ENCODE data around the gene OTULINL.

The OTULINL gene

DNA sequence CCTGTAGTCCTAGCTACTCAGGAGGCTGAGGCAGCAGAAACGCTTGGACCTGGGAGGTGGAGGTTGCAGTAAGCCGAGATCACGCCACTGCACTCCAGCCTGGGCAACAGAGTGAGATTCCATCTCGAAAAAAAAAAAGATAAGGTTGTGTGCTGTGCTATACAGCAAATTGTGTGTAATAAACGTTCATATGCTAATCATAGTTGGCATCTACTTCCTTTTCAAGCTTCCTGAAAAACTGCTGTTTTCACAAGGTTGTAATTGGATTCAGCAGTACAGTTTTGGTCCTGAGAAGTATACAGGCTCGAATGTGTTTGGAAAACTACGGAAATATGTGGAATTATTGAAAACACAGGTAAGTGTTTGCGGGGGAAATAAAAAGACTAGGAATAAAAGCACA, 25.5 kb downstream of the OTULINL start:
- DNase-seq, result no peak

DNA sequence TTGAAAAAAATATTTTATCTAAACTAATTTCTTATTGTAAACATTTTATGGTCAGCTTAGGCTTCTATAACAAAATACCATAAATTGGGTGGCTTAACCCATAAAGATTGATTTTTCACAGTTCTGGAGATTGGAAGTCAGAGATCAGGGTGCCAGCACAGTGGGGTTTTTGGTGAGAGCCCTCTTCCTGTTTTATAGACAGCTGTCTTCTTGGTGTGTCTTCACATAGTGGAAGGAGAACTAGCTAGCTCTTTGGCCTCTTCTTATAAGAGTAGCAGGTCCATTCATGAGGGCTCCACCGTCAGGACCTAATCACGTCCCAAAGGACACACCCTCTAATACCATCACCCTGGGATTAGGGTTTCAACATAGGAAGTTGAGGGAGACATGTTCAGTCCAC, 26.6 kb downstream of the OTULINL start:
- no peak for DNase-seq

DNA sequence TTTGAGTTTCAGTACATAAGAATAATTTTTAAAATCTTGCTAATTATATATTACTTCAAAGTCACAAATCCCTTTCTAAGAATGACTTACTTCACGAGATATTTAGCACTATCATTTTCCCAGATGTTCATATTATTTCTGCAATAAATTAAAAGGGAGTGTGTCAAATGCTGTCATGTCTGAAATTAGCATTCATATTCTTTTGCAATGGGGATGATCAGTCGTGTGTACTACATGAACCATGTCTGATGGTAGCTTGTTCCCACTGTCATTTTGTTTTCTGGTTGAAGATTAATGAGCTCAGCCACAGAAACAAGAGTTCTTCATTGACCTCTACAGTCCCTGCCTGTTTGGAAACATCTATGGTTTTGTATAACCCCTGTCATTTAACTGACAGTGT, 30.1 kb downstream of the OTULINL start:
- no peak for DNase-seq

DNA sequence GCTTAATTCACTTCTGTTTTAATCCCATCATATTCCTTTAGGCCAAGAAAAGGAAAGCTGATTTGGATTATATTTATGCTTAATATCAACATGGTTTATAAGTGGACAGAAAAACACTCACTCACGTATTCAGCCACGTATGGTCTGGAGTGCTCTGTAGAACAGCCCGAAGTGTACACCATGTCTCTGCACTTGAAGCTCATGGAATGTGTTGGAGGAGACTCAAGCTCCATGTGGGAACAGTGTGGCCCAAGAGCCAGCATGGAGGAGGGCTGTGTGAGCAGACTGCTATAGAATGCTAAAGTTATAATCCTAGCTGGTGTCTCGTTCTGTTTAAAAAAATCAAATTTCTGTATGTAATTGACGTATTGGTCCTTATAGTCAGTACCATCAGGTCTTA, 32.9 kb downstream of the OTULINL start:
- DNase-seq, result no peak

- no peak for DNase-seq
Observed at GRCh38 chr5:14615365-14615764, 33.8 kb downstream of the OTULINL start.

GRCh38 chr5:14617441-14617840, 35.8 kb downstream of the OTULINL start:
- DNase-seq, result no peak

- DNase-seq, result no peak
Observed at GRCh38 chr5:14627270-14627669, 45.7 kb downstream of the OTULINL start.

DNA sequence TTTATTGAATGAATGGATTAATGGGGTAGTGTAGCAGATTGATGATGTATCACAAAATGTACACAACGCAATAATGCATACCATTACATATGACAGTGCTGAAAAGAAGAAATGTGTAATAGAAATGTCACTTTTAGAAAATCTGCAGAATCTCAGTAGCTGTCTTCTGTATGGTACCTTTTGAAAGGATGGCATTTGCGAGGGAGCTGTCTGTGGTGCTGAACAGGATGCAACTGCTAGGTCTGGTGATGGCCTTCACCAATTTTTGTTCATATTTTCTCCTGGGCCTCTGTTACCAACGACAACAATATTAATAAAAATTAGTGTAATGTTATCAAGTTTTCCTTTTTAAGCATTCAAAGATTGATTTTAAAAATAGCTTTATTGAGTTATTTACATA, 46.8 kb downstream of the OTULINL start:
- no peak for DNase-seq

- DNase-seq, result no peak
Observed at GRCh38 chr5:14630671-14631070, 49.1 kb downstream of the OTULINL start.

- DNase-seq, result no peak
Observed at GRCh38 chr5:14635656-14636055, 54.1 kb downstream of the OTULINL start.

GRCh38 chr5:14640765-14641164, 59.2 kb downstream of the OTULINL start:
- no peak for DNase-seq

DNA sequence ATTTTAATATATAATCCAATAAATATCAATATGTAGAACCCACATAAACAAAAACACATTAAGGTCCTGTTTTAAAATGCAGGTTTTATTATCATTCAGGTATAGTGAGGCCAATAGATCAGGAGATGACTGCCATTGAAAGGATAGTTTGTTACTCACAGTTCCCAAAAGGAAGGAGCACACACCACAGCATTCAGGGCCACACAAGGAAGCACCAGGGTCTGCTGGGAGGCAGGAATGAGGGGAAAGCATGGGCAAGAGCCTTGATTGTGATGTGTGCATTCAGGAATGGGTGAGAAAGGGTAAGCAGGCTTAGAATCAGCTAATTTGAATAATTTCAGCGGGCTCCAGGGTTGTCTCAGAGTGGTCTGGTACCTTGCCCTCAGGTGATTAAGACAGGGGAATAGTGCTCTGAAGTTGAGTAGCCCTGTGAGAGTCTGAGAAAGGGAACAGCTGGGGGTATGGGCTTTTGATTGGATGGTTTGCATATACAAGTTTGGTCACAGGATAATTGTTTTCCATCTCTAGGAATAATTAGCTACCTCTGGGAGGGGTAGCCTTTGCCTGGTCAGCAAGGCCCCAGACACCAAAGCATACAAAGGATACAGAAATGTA, 63.1 kb downstream of the OTULINL start:
- no peak for DNase-seq

GRCh38 chr5:14650052-14650451, 68.5 kb downstream of the OTULINL start:
- DNase-seq, result no peak

DNA sequence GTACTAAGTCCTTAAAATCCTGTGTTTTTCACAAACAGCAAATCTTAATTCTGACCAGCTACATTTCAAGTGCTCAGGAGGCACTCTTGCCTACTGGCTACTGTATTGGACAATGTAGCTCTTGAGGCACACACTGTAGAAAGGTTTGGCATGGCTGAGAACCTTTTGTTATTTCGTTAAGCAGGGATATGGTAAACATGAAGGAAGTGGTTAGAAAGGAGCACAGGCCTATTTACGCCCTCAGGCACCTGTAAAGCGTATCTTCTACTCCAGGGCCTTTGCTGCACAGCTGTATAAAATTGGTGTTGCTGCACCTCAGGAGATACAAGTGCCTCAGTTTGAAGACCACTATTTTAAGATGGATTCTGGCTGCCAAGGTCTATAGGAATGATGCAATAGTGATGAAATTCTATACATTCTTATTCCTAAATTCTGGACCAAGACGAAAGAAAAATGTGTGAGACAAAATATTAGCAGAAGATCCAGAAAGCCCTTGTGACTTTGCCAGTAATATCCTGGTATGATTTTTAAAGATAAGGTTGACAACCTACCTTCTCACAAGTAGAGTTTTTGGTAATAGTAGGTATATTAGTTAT, 73.7 kb downstream of the OTULINL start:
- DNase-seq, result no peak

DNA sequence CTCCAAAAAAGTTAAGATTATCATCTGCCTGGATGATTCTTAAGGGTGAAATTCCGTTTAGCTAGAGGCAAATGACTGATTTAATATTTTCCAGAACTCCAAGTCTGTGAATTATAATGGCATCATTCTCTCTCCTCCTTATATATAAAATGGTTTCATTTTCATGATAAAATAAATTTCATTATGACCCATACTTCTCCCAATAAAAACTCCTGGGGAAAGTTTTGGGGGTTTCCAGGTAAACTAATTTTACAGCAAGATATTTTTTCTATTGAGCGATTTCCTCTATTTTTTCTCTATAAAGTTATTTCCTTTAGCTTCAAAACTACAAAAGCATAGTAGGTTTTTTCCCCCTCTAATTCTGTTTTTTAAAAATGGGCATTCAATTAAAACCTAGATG, 75.3 kb downstream of the OTULINL start:
- no peak for DNase-seq

DNA sequence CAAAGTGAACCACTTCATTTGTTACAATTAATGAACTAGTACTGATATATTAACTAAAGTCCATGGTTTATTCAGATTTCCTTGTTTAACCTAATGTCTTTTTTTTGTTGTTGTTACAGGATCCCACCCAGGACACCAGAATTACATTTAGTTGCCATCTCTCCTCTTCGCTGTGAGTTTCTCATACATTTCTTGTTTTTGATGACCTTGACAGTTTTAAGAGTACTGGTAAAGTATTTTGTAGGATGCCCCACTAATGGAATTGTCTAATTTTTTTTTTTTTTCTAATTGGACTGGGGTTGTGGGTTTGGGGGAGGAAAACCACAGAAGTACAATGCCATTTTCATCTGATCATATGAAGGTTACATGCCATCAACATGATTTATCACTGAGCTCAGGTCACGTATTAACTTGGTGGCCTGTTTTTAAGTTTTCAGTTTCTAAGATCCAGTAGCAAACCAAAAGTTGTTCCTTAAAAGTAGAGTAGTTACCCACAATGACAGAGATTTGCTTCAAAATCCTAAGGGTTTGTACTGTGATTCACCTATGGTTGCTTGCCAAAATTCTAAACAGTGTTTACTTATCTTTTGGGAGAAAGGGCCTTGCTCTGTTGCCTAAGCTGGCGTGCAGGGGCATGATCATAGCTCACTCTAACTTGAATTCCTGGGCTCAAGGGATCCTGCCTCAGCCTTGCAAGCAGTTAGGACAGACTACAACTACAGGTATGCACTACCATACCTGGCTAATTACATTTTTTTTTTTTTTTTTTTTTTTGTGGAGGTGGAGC, 78.4 kb downstream of the OTULINL start:
- DNase-seq, result no peak

DNA sequence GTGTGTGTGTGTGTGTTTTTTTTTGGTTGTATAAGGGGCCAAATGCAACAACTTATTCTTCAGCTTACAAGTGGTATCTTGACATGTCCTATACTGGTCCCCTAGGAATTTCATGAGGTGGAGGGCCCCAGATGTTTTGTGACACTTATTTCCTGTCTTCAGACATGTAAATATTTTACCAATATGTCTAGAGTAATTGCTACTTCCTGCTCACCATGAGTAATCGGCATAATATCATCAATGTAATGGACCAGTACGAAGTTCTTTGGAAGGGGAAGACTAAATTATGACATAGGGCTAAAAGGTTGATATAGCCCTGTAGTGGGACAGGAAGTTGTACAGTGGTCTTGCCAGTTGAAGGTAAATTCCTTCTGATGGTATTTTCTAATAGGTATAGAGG, 79.2 kb downstream of the OTULINL start:
- DNase-seq, result no peak

All from NCI-H1436 (cell line).